Keratinocyte (primary cell): ENCODE data around the gene MTM1. TPM values are rescaled to one million over a fixed set of nuclear protein-coding genes. Genes with fewer than 3 reads are reported as not detected.

Experiments used
- DNase-seq: peaks from one replicate; pipeline ENCODE4 v3.0.0-alpha.2; 2011; ENCODE audit warnings: low read depth, missing footprints, low spot score
- FAIRE-seq: peaks from 2 replicates; lab custom pipeline; 2011; peaks lifted over from hg19 to GRCh38; lab: Jason Lieb, UNC
- H2AFZ ChIP-seq: 2 replicates; pipeline ENCODE4 v1.6.0; 2012; ENCODE audit warnings: low read length, control low read depth, inconsistent platforms; ENCODE audit not compliant: control insufficient read depth
- H3K27ac ChIP-seq: 2 replicates; pipeline ENCODE4 v1.5.1; 2011; ENCODE audit warnings: low read length; ENCODE audit not compliant: control insufficient read depth, insufficient read depth
- H3K27me3 ChIP-seq: 3 replicates; pipeline ENCODE4 v1.6.0; 2011; ENCODE audit warnings: low read length; ENCODE audit not compliant: control insufficient read depth, insufficient read depth; ENCODE audit errors: extremely low read depth
- H3K36me3 ChIP-seq, 2 experiments: 2 replicates in 1 of 2; 3 replicates in 1 of 2; pipeline ENCODE4 v1.5.1; 2011; ENCODE audit warnings: low read length in 2 of 2, mild to moderate bottlenecking in 1 of 2; ENCODE audit not compliant: control insufficient read depth in 2 of 2, insufficient read depth in 2 of 2; ENCODE audit errors: extremely low read depth in 1 of 2
- H3K4me1 ChIP-seq: 3 replicates; pipeline ENCODE4 v1.5.1; 2011; ENCODE audit warnings: low read length; ENCODE audit not compliant: control insufficient read depth, insufficient read depth; ENCODE audit errors: extremely low read depth
- H3K4me2 ChIP-seq: 3 replicates; pipeline ENCODE4 v1.6.0; 2011; ENCODE audit warnings: low read depth, low read length; ENCODE audit not compliant: control insufficient read depth, insufficient read depth; ENCODE audit errors: extremely low read depth
- H3K4me3 ChIP-seq, 3 experiments: fragments of 200-600 bp in 1 of 3; sonication (generic) in 1 of 3; 2 replicates in 2 of 3; 3 replicates in 1 of 3; pipeline ENCODE4 v1.5.1; 2011 to 2016; ENCODE audit warnings: low read length in 3 of 3, mild to moderate bottlenecking in 3 of 3, control low read depth in 2 of 3, inconsistent platforms in 1 of 3, low read depth in 1 of 3, mixed read lengths in 1 of 3, mixed run types in 1 of 3, moderate library complexity in 1 of 3; ENCODE audit not compliant: control insufficient read depth in 2 of 3, insufficient read depth in 2 of 3; ENCODE audit errors: extremely low read depth in 1 of 3
- H3K79me2 ChIP-seq: 2 replicates; pipeline ENCODE4 v1.6.0; 2012; ENCODE audit warnings: low read length; ENCODE audit not compliant: control insufficient read depth, insufficient read depth
- H3K9ac ChIP-seq: 3 replicates; pipeline ENCODE4 v1.6.0; 2011; ENCODE audit warnings: low read length; ENCODE audit not compliant: control insufficient read depth, insufficient read depth; ENCODE audit errors: extremely low read depth
- H3K9me1 ChIP-seq: 3 replicates; pipeline ENCODE4 v1.6.0; 2011; ENCODE audit warnings: low read length; ENCODE audit not compliant: control insufficient read depth, insufficient read depth; ENCODE audit errors: extremely low read depth
- H3K9me3 ChIP-seq: 2 replicates; pipeline ENCODE4 v1.5.1; 2012; ENCODE audit warnings: low read depth, low read length; ENCODE audit not compliant: control insufficient read depth
- H4K20me1 ChIP-seq: 3 replicates; pipeline ENCODE4 v1.6.0; 2011; ENCODE audit warnings: low read length; ENCODE audit not compliant: control insufficient read depth, insufficient read depth; ENCODE audit errors: extremely low read depth
- EZH2 ChIP-seq: IDR thresholded peaks from one replicate; pipeline ENCODE4 v1.6.1; 2012; ENCODE audit warnings: inconsistent platforms, mild to moderate bottlenecking, low read length, moderate library complexity
- dilution Hi-C: fragments of 300-500 bp; cut with MboI; formaldehyde crosslinking; loops from one replicate; pipeline ENCODE4 v1.7.0; 2020; ENCODE audit warnings: low sequenced_read_pairs; ENCODE audit not compliant: extremely low pct_ligation_motif_present
- polyA plus RNA-seq, 5 experiments: library from polyadenylated mRNA; depleted of rRNA in 3 of 5; stranded (reverse) in 3 of 5; stranded (forward) in 1 of 5; unstranded in 1 of 5; fragments of >200 nt; gene quantifications; 1 replicate in 1 of 5; 2 replicates in 3 of 5; 3 replicates in 1 of 5; pipeline versions ENCODE4 v1.2.1 to v1.2.3, GENCODE V29; 2011 to 2012; ENCODE audit warnings: missing spikeins in 2 of 5, low read depth in 1 of 5, low replicate concordance in 1 of 5
- TF ChIP-seq, protein P1 (sequence below), 3 experiments: IDR thresholded peaks in 1 of 3; conservative IDR thresholded peaks in 1 of 3; optimal IDR thresholded peaks in 1 of 3; 2 replicates in 2 of 3; 3 replicates in 1 of 3; pipeline versions ENCODE3 to v1.5.1; 2011; ENCODE audit warnings: low read length in 3 of 3, mild to moderate bottlenecking in 3 of 3, moderate library complexity in 2 of 3, control low read depth in 1 of 3, inconsistent platforms in 1 of 3; ENCODE audit not compliant: insufficient read depth in 2 of 3; ENCODE audit errors: extremely low read depth in 1 of 3

MTM1 gene
- polyA plus RNA-seq, 1 donor (not counting 4 experiments of a cell fraction or from before 2014, with no cell fraction given) = 13.9 TPM

DNA sequence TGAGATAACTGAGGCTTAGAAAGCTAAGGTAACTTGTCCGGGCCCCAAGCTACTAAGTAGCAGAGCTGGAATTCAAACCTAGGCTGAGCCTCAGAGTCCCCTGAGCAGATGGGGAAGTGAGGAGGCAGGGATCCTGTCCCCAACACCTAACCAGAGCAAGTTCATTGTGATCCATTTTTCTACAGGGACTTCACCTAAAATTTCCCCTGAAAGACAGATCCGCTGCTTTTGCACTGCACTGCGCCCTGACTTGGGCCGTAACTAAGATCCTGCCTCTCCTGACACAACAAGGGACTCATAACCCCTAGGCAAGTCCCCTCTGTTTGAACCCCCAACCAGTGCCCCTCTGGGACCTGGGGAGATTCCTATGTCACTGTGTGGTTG lies 25.6 kb upstream of the MTM1 start:
- Histone ChIP-seq H3K9me3 (no peaks in the 10 kb centered on the region), H3K79me2 (no peaks in the 10 kb centered on the region), H3K27ac (no peak overlapping the region), H4K20me1 (no peaks in the 10 kb centered on the region), H3K9ac (no peak overlapping the region), H3K27me3 (no peaks in the 10 kb centered on the region), H3K36me3 (no peaks in the 10 kb centered on the region), H2AFZ (no peak overlapping the region), H3K4me2 (no peak overlapping the region), H3K4me1 (no peaks in the 10 kb centered on the region), H3K9me1 (no peaks in the 10 kb centered on the region), H3K4me3 (no peak overlapping the region)
- DNase-seq (no peak), FAIRE-seq (no peak)
- dilution Hi-C loops = no loop called here
- TF ChIP-seq, protein P1, sequence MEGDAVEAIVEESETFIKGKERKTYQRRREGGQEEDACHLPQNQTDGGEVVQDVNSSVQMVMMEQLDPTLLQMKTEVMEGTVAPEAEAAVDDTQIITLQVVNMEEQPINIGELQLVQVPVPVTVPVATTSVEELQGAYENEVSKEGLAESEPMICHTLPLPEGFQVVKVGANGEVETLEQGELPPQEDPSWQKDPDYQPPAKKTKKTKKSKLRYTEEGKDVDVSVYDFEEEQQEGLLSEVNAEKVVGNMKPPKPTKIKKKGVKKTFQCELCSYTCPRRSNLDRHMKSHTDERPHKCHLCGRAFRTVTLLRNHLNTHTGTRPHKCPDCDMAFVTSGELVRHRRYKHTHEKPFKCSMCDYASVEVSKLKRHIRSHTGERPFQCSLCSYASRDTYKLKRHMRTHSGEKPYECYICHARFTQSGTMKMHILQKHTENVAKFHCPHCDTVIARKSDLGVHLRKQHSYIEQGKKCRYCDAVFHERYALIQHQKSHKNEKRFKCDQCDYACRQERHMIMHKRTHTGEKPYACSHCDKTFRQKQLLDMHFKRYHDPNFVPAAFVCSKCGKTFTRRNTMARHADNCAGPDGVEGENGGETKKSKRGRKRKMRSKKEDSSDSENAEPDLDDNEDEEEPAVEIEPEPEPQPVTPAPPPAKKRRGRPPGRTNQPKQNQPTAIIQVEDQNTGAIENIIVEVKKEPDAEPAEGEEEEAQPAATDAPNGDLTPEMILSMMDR (optimal IDR thresholded peaks at IDR 0.05 in 1 of 3, IDR thresholded peaks at IDR 0.05 in 1 of 3, conservative IDR thresholded peaks at IDR 0.05 in 1 of 3; ENCODE audit: extremely low read depth in 1 of 3, insufficient read depth in 2 of 3, low read length in 3 of 3) = no peak
- TF ChIP-seq EZH2 = no peak

DNA sequence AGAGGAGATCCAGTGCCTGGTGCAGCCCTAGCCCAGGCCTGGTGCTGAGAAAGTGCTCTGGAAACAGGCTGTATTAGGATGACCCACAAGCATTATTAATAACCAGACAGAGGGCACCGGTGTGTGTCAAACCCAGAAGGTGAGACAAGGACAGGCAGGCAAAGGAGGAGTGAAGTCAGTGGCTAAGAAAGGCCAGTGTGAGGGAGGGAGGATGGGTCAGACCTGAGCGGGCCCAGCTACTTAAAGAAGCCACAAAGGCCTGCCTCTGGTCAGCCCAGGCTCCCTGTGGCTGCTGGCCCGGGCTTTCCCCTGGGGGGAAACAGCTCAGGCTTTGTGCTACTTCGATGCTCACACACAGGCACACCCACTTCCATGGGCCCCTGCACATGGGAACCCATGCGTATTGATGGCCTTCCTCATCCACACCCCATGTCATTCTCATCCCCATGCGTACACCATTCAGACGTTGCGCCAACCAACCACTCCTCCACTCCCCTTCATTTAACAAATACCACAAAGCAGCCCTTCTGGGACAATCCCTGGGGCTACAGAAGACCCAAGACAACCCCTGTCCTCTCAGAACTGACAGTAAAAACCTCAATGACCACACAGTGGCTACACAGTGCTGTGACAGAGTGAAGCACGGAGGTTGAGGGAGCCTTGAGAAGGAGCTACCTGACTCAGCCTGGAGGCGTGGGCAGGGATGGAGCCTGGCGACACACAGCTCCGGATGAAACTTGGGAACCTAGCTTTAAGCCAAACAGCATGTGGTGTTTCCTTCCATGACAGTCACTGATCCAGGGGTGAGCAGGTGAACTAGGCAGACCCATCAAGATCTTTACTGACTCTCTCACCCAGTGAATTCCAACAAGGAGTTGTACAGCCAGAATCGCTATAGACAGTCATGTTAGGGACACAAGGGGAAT lies 24.9 kb upstream of the MTM1 start:
- no peak overlapping the region for H3K27ac ChIP-seq
- no peak overlapping the region for H3K4me2 ChIP-seq
- no peaks in the 10 kb centered on the region for H4K20me1 ChIP-seq
- H3K4me3 ChIP-seq = no peak overlapping the region
- TF ChIP-seq EZH2 = no peak
- TF ChIP-seq, protein P1 (optimal IDR thresholded peaks at IDR 0.05 in 1 of 3, IDR thresholded peaks at IDR 0.05 in 1 of 3, conservative IDR thresholded peaks at IDR 0.05 in 1 of 3; ENCODE audit: extremely low read depth in 1 of 3, insufficient read depth in 2 of 3, low read length in 3 of 3) = no peak
- DNase-seq = no peak
- H3K36me3 ChIP-seq = no peaks in the 10 kb centered on the region
- peaks cover 4% of the 10 kb centered on the region for H3K4me1 ChIP-seq
- H3K9me3 ChIP-seq = no peaks in the 10 kb centered on the region
- H3K9ac ChIP-seq = no peak overlapping the region
- dilution Hi-C loops = no loop called here
- H2AFZ ChIP-seq = no peak overlapping the region
- H3K9me1 ChIP-seq = no peaks in the 10 kb centered on the region
- FAIRE-seq = no peak
- H3K79me2 ChIP-seq = no peaks in the 10 kb centered on the region
- H3K27me3 ChIP-seq = no peaks in the 10 kb centered on the region
